ENCODE results near the gene PKD2L1.

PKD2L1 gene

DNA sequence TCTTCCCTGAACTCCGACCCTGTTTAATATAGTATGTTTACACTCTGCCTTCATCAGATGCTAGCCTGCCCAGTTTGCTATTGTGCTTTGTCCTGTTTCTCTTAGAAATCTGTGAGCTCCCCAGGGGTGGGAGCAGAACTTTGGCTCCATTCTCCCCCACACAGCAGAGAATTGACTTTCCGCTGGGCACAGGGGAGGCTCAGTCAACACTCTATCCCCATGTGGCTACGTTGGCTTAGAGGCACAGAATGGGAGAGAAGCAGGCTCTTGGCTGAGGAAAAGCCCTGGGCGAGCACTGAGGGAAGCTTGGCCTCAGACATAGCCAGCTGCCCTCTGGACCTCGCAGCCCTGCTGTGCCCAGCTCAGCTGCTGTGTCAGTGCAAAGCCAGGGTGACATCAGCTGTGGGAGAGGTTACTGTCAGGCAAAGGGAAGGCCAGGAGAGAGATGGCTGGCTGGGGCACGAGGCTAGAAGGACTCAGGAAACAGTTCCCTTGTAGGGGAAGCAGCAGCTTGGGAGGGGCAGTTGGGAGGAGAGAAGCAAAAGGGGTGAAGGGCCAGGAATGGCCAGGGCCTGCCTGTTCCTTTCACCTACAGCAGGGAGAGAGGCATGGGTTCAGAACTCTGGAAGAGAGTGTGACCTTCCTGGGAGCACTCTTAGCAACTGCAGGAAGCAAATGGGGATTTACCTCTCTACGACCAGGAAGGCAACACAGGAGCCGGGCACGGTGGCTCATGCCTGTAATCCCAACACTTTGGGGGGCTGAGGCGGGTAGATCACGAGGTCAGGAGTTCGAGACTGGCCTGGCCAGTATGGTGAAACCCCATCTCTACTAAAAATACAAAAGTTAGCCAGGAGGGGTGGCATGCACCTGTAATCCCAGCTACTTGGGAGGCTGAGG is 11.2 kb upstream of the PKD2L1 start:
- peak; percentile 43 for DNase-seq (ENCODE audit: low read depth)
- no peak overlapping the region for H3K4me3 ChIP-seq (ENCODE audit: control insufficient read depth, low read depth, low read length)
- no peak for TF ChIP-seq CTCF (conservative IDR thresholded peaks at IDR 0.05; ENCODE audit: control insufficient read depth, insufficient read depth, low read depth, low read length)

- no peak for DNase-seq (ENCODE audit: low read depth)
- no peak for TF ChIP-seq CTCF (conservative IDR thresholded peaks at IDR 0.05; ENCODE audit: control insufficient read depth, insufficient read depth, low read depth, low read length)
- H3K4me3 ChIP-seq (ENCODE audit: control insufficient read depth, low read depth, low read length) = no peak overlapping the region
These were observed 9.2 kb upstream of the PKD2L1 start for GRCh38 chr10:100339236-100339635.

DNA sequence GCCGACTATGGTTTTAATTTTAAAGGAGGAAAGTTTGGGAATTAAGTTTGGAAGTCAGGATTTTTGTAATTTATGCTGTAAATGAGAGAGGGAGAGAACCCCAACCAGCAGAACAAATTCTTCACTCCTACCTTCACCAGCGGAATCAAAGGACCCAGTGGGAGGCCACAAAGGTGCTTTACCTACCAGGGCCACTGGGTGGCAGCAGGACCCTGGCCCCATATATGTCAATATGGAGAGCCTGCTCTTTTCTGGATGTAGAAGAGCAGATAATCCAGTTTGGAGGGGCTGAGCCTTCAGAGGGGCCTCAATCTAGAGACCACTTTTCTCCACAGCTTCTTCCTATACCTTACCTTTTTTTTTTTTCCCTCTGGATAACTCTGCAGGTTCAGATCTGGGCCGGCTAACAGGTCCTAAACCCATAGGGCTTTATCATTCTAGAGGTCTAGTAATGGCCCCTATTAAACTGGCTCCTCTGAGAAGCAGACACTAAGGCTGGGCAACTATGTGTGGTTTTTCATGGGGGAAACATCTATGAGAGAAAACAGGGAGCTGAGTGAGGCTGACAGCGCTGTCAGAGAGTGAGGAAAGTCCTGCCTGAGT is 8.5 kb upstream of the PKD2L1 start:
- no peak overlapping the region for H3K4me3 ChIP-seq (ENCODE audit: control insufficient read depth, low read depth, low read length)
- peak; percentile 94 for TF ChIP-seq CTCF (conservative IDR thresholded peaks at IDR 0.05; ENCODE audit: control insufficient read depth, insufficient read depth, low read depth, low read length)
- peak; percentile 50 for DNase-seq (ENCODE audit: low read depth)

GRCh38 chr10:100334762-100335161 is 4.7 kb upstream of the PKD2L1 start:
- H3K4me3 ChIP-seq (ENCODE audit: control insufficient read depth, low read depth, low read length) = no peak overlapping the region
- no peak for TF ChIP-seq CTCF (conservative IDR thresholded peaks at IDR 0.05; ENCODE audit: control insufficient read depth, insufficient read depth, low read depth, low read length)
- peak; percentile 19 for DNase-seq (ENCODE audit: low read depth)

DNA sequence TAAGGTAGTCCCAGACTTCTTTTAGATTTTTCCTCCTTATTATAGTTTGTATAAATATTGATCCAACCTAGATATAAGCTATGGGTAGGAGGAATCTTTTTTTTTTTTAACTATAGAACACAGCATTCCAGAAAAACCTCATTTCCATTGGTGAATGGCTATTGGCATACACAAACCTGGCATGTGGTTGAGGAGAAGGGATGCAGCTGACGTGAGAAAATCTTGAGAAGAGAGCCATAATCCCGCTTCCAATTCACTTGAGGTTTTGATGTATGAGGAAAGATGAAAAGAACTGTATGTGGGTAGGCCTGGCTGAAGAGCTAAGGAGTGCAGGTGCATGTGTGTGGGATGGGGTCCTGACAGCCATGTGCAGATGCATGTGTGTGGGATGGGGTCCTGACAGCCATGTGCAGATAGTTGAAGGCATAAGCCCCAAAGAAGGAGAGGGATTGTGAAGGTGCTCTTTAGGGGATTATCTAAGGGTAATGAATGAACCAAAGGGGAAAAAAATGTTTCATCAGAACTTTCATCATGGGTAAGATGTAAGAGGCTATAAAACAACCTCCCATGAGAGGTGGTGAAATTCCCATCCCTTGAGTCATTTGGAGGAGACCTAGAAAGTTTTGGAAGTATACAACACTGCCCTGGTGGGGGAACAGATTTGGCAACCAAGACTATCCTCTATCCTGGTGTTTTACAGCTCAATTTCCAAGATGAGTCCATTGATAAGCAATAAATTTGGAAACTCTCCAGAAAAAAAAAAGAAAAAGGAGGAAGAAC is 3.8 kb upstream of the PKD2L1 start:
- DNase-seq (ENCODE audit: low read depth) = peak; percentile 71
- no peak for TF ChIP-seq CTCF (conservative IDR thresholded peaks at IDR 0.05; ENCODE audit: control insufficient read depth, insufficient read depth, low read depth, low read length)
- no peak overlapping the region for H3K4me3 ChIP-seq (ENCODE audit: control insufficient read depth, low read depth, low read length)

GRCh38 chr10:100333106-100333505 is 3.1 kb upstream of the PKD2L1 start:
- no peak for TF ChIP-seq CTCF (conservative IDR thresholded peaks at IDR 0.05; ENCODE audit: control insufficient read depth, insufficient read depth, low read depth, low read length)
- DNase-seq (ENCODE audit: low read depth) = no peak
- H3K4me3 ChIP-seq (ENCODE audit: control insufficient read depth, low read depth, low read length) = no peak overlapping the region
